HG03103 (cell line): ENCODE results near the gene LAMA1.
"Not testable (repeated sequence)": the region's sequence is repeated elsewhere in the genome, so short reads cannot be mapped to it uniquely, and the experiment has no call there.

Source experiments
- ATAC-seq: cut with Tn5 transposase; IDR thresholded peaks from one replicate; pipeline ENCODE4 v1.9.1; 2021; ENCODE audit warnings: low read depth; ENCODE audit not compliant: unreplicated experiment

LAMA1 gene, protein sequence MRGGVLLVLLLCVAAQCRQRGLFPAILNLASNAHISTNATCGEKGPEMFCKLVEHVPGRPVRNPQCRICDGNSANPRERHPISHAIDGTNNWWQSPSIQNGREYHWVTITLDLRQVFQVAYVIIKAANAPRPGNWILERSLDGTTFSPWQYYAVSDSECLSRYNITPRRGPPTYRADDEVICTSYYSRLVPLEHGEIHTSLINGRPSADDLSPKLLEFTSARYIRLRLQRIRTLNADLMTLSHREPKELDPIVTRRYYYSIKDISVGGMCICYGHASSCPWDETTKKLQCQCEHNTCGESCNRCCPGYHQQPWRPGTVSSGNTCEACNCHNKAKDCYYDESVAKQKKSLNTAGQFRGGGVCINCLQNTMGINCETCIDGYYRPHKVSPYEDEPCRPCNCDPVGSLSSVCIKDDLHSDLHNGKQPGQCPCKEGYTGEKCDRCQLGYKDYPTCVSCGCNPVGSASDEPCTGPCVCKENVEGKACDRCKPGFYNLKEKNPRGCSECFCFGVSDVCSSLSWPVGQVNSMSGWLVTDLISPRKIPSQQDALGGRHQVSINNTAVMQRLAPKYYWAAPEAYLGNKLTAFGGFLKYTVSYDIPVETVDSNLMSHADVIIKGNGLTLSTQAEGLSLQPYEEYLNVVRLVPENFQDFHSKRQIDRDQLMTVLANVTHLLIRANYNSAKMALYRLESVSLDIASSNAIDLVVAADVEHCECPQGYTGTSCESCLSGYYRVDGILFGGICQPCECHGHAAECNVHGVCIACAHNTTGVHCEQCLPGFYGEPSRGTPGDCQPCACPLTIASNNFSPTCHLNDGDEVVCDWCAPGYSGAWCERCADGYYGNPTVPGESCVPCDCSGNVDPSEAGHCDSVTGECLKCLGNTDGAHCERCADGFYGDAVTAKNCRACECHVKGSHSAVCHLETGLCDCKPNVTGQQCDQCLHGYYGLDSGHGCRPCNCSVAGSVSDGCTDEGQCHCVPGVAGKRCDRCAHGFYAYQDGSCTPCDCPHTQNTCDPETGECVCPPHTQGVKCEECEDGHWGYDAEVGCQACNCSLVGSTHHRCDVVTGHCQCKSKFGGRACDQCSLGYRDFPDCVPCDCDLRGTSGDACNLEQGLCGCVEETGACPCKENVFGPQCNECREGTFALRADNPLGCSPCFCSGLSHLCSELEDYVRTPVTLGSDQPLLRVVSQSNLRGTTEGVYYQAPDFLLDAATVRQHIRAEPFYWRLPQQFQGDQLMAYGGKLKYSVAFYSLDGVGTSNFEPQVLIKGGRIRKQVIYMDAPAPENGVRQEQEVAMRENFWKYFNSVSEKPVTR (N-terminal part only)

DNA sequence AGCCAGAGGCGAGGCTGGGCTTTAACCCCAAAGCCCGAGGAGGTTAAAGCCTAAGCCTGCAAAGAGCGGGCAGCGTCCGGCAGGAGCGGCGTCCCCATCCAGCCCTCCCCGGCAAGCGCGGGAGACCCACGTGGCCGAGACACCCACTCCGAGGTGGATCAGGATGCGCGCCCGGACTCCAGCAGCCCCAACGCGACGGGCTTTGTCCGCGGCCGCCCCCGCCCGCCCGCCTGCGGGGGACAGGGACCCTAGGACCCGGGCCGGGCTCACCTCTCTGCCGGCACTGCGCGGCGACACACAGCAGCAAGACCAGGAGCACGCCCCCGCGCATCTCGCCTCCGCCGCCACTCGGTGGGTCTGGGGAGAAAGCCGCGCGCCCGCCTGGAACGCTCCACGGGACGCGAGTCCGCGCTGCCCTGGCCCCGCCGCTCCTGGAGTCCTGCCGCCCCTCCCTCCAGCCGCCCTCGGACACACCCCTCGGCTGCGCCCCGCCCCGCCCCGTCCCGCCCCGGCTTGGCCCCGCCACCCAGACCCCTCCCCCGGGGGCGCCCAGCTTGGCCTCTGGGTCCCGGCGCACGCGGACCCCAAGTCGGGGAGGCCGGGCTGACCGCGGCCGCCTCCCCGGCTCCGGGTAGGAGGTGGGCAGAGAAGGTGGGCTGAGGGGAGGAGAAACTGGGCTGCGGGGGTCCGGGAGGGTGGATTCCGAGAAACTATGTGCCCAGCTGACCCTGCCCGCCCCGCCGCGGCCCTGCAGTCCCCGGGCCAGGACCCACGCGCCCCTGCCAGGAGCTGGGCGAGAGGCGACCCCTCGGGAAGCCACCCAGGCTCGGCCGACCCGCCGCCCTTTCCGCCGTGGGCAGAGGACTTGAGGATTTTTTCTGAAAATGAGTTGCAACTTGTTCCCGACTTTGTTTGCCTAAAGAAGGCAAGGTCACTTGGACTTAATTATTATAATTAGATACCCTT lies at the start of gene LAMA1:
TSS of gene LAMA1 (minus strand) at position 408 of the 966 bp plus-strand sequence. CDS start at position 331, 77 bp downstream.
- no peak for ATAC-seq

DNA sequence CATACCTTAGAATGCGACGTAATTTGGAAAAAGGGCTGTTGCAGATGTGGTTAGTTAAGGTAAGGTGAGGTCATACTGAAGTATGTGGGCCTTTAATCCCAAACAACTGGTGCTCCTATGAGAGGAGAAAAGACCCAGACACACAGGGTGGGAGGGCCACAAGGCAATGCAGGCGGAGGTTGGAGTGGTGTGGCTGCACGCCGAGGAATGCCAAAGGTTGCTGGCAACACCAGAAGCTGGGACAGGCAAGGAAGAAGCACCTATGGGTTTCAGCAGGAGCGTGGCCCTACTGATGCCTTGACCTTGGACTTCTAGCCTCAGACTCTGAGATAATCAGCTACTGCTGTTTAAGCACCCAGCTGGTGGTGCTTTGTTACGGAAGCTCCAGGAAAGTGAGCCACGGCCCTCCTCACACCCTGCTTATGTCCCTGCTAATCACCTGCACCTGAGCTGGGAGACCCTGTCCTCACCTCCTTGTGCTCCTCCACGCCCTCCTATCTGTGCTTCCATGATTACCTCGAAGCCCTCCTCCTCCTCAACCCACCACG lies 48.3 kb upstream of the LAMA1 start:
- no peak for ATAC-seq

GRCh38 chr18:7164323-7165004 lies 46.9 kb upstream of the LAMA1 start:
- ATAC-seq, result no peak

GRCh38 chr18:7158216-7158615 lies 40.6 kb upstream of the LAMA1 start:
- no peak for ATAC-seq

DNA sequence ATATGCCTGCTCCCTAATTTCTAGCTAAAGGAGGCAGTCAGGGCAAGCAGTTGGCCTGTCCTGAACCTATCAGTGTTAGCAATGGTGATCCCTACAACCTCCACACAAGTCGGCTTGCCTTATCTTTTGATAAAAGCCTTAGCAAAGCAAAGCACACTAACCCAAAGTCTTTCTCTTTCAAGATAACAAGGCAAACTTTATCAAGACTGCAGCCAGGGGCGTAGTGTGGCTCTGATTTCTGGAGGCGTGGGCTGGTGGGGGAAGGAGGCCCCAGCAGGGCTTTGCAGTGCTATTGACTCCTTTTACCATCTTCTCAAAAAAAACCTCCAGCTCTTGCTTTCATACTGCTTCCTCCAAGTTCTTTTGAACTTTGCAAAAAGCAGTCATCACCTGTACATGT lies 40.2 kb upstream of the LAMA1 start:
- ATAC-seq, result no peak

DNA sequence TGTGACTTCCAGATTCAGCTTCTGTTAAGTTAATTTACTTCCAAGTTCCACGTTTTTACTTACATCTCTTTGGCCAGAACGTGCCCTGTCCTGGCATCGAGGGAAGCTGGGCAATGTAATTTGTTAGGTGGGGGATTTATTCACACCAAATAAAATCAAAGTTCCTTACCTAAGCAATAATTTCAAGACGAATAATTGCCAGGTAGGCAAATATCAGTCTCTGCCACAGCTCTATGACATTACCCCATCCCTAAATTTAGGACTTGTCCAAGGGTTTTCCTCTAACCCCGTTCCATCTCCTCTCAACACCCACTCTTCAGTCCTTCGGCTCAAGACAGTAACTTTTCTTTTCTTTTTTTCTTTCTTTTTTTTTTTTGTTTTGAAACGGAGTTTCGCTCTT lies 38.3 kb upstream of the LAMA1 start:
- ATAC-seq, result no peak

- no peak for ATAC-seq
Observed at GRCh38 chr18:7155092-7155491, 37.5 kb upstream of the LAMA1 start.

GRCh38 chr18:7152440-7152839 lies 34.8 kb upstream of the LAMA1 start:
- ATAC-seq, result no peak

DNA sequence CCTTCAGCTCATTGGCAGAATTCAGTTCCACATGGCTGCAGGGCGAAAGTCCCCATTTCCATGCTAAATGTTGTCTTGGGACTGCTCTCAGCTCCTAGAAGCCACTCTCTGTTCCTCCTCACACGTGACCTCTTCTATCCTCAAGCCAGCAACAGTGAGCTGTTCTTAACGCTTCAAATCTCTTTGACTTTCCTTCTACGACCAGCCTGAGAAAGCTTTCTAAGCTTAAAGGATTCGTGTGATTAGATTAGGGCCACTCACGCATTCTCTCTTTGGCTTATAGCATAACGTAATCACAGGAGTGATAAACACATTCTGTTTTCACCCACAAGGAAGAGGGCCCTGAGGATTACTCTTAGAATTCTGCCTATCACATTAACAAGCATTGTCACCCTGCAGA lies 29.8 kb upstream of the LAMA1 start:
- ATAC-seq, result no peak

DNA sequence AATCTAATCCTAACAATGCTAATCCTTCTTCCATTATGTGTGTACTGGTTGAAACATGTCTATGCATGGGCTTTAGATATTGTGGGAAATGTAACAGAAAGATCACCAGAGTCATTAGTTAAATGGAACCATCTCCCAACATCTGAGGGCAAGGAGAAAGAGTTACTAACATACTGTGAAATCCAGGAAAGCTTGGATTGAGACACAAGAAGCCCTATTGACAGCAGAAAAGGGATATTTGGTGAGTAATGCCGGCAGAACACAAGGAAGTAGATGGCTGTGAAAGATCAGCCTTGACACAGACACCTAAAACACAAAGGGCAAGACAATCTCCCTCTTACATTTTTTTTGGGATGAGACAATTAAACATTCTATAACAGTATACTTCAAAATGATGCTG lies 28.5 kb upstream of the LAMA1 start:
- ATAC-seq, result no peak

- not testable (repeated sequence) for ATAC-seq
Observed at GRCh38 chr18:7144921-7145320, 27.3 kb upstream of the LAMA1 start.

- no peak for ATAC-seq
Observed at GRCh38 chr18:7141287-7141686, 23.7 kb upstream of the LAMA1 start.

DNA sequence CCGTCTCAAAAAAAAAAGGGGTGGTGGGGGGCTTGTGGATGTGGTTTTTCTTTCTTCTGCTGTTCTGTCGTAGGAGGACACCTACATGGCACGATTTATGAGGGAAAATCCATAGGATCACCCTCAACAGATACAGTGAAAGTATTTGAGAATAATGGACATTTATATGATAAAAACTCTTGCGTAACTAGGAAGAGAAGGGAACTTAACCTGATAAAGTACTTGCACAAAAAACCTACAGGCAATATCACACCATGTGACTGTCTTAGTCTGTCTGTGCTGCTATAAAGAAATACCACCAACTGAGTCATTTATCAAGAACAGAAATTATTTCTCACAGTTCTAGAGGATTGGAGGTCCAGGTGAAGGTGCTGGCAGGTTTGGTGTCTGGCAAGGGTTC lies 21.8 kb upstream of the LAMA1 start:
- no peak for ATAC-seq

GRCh38 chr18:7133181-7133580 lies 15.6 kb upstream of the LAMA1 start:
- no peak for ATAC-seq

GRCh38 chr18:7132356-7133150 lies 15.0 kb upstream of the LAMA1 start:
- no peak for ATAC-seq

GRCh38 chr18:7122376-7122775 lies 4.8 kb upstream of the LAMA1 start:
- ATAC-seq, result no peak

- no peak for ATAC-seq
Observed at GRCh38 chr18:7116792-7117389, 706 bp downstream of the LAMA1 start.
